ENCODE measurements around the gene WRAP53.
A peak's percentile ranks its signal among the peaks of the same experiment; 100 is the strongest.

The WRAP53 gene

DNA sequence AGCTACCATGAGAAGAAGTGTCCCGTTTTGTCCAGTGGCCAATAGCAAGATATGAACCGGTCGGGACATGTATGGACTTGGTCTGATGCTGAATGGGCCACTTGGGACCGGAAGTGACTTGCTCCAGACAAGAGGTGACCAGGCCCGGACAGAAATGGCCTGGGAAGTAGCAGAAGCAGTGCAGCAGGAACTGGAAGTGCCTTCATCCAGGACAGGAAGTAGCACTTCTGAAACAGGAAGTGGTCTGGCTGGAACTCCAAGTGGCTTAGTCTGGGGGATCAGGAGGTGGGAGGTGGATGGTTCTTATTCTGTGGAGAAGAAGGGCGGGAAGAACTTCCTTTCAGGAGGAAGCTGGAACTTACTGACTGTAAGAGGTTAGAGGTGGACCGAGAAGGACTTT, 22.0 kb downstream of the WRAP53 start:
- no peak for DNase-seq

DNA sequence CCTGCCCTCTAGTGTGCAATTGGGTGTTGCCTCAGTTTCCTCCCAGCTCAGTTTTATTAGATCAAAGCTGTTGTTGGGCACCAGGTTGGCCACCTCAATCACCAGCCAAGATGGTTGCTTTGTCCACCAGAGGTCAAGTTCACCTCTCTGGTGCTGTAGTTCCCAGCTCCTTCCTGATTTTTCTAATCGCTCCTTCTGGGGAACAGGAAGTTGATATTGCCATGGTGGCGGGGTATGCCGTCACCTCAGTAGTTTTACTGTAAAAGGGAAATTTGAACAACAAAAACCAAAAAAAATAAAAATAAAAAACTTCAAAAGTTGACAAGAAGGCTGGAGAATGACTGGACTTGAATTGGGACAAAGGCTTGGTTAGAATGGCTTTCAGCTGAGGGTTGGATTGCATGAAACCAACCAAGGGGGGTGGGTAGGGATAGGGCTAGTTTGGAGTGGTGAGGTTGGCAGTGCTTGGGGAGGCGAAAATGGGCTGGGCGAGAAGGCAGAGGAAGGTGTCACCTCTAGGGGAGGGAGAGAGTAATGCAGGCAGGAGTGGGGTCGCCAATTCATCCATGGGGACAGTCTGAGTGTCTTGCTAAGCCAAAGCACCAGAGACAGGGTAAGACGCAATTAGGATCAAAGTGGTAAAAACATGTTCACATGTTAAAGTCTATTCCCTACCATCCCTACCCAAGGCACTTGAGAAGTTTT, 22.9 kb downstream of the WRAP53 start:
- DNase-seq: no peak

DNA sequence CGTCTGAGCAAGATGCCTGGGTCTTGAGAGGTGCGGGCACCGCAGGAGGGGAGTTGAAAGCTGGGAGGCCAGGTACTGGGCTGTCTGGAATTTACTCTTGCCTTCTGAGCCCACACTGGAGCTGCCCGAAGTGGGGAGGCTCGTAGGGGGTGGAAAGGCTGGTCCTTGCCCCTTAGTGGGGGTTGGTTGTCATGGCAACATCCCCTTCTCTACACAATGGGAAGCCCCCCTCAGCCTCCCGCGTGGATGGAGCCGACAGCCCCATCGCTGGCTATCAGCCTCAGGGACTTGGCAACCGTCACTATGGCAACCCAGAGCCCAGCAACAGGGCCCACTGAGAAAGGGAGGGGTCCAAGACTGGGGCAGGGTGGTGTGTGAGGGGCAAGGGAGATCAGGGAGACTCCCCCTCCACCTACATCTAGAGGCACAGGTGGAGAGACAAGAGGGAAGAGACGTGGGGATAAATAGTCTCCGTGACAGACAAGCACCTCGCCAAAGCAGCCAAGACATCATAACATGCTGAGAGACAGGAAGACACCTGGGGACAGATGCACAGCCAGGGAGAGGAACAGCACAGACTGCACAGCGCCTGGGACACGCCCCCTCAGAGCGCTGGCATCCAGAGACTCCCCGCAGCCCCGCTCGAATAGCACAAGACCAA, 24.0 kb downstream of the WRAP53 start:
- DNase-seq: no peak

DNA sequence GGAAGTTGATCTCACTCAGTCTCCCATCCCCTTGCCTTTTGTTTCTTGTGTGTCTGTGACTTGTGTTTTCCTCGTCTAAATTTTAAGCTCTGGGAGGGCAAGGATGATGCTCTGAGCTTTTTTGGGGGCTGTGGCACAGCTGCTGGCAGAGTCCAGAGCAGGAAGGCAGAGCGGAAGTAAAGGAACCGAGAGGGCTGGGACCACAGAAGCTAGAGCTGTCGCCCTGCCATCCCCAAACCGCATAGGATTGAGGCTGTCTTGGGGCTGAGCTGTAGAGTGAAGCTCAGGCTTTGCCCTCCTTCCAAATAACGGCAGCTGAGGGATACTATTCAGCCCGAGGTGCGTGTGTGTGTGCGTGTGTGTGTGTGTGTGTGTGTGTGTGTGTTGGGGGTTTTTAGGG, 25.5 kb downstream of the WRAP53 start:
- no peak for DNase-seq

DNA sequence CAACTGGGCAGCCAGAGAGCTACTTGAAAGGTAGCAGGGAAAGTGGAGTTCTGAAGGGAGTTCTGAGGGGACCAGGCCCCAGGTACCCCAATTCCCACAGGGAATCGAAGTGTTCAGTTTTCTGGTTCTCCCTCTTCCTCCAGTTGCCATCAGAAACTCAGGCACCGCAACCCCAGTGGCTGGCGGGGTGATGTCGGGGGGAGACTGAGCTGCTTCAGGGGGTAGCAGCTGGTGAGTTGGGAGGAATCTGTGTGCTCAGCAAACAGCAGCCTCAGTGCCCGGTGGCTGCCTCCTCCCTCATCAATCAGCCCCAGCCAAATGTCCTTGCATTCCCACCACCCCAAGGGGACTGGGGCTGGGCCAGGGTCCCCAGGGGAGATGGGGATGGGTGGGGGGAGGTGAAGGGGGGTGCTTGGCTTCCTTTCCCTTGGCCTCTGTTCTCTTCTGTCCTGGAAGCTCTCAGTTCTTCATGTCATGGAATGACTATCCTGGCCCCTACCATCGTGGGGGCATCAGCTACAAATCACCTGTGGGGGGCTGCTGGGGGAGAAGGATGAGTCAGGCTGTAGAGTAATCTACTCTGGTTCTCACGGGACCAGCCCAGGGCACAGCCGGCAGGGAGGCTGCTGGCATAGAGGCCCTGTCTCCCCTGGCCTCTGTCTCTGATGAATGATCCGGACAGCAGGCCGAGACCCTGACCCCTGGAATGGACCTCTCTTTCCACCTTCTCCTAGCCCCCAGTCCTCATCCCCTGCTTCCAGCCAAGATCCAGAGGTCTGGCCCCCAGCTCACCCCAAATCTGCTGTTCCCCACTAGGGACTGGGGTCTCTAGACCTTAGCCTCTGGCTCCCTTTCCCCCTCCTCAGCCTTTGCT, 26.7 kb downstream of the WRAP53 start:
- DNase-seq: no peak

DNA sequence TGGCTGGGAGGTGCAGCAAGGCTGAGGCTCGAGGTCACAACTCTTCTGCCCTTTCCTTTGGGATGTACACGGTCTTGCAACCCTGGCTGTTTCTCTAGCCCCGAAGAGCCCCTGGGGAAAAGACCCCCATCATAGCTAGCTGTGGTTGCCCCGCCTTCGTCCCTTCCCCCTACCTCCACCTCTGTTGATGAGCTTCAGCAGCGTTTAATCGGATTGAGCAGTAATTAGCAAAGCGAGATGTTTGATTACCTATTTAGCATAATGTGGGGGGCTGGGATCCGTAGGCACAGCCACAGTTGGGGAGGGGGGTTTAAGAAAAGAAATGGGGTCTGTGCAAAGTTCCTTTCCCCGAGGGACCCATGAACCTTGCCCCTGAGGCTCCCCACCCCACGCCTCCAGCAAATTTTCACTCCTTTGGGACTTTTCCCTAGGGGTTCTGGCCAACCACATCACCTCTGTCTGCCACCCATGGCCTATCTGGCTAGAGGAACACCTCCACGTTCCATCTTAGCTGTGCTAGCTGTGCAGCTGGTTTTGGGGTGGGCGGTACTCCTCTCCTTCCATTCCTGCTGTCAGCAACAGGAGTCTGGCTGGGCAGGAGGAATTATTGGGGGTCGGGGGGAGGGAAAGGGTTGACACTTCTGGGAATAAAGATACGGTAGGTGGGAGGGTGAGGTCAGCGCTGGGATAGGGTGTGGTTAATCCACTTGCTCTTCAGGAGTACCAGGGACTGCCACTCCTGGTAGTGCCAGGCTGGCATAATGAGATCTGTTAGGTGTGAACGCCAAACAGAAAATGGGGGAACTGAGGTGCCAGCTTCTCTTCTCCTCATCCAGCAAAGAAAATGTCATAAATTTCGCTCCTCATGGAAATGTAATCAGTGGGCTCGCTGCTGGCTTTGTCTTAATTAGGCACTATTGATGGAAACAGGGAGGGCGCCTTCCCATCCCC, 27.9 kb downstream of the WRAP53 start:
- no peak for DNase-seq

DNA sequence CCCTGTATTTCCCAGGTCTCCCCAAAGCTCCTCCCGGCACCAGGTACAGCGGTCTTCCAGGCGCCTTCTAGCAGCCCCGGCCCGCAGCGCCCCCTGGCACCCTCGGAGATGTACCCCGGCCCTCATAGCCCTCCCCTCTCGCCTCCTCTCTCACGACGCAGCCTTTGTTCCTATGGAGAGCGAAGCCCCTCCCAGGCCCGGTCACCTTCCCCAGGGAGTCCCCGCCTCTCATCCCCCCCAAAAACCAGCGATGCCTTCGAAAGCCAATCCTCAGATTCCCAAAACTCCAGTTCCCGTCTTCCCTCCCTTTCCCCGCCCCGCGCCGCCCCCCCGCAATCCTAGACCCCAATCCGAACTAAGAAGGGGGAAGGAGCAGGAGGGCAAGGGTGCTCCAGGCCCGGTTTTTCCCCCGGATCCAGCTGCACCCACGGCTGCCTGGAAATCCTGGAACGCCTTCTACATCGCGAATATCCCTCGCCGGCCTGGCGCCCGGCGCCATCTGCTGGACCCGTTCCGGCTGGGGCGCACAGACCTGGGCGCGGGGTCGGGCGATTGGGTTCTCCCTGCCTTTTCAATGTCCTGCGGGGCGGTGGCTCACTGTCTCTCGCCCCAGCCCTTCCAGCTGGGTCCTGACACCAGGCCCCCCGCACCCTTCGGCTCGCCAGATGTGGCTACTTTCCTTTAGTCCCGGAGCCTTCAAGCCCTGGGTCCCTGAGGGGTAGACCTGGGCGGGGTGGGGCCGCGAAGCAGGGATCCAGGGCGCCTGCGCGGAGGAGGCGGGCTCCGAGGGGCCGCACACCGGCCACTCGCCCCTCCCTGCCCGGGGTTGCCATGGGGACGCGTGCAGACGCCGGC, 28.9 kb downstream of the WRAP53 start, which contains the start of gene DNAH2:
DNAH2 (plus strand) TSS at position 844 of the 855 bp plus-strand sequence. CDS start 1,991 bp downstream, outside the sequence.
- DNase-seq: peak; percentile 96

DNA sequence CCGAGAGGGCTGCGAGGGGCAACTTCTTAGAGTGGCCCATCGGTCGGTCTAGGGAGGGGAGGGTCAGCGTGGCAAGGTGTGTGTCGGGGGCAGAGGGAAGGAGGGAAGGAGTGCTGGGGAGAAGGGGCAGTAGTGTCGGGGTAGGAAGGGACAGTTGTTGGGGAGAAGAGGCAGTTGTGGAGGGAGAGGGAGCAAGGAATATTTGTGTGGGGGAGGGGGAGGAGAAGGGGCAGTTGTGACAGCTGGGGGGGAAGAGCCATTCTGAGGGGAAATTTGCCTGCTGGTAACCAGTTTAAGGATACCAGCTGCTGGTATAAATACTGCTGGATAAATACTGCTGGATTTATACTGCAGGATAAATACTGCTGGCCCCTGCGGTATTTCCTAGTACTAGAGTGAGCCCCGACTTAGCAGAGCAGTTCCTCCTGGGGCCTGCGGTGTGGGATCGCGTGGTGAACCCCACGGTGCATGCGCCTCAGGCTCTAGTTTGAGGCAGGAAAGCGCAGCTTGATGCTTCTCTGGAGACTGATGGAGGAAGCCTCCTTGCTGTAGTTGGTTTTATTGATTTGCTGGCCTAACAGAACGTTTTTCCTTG, 29.6 kb downstream of the WRAP53 start:
- DNase-seq: no peak

DNA sequence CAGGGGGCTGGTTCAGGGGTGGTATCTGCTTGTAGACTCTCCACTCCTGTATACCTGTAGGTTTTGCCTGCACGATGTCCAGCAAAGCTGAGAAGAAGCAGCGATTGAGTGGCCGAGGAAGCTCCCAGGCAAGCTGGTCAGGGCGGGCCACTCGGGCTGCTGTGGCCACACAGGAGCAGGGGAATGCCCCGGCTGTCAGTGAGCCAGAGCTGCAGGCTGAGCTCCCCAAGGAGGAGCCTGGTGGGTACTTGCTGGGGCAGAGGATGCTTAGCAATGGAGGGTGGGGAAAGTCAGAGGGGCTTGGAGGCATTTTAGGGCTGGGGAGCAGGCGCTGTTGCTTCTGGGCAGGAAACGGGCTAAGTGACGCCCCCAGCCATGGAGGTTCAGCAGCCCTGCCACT, 31.4 kb downstream of the WRAP53 start:
- no peak for DNase-seq

DNA sequence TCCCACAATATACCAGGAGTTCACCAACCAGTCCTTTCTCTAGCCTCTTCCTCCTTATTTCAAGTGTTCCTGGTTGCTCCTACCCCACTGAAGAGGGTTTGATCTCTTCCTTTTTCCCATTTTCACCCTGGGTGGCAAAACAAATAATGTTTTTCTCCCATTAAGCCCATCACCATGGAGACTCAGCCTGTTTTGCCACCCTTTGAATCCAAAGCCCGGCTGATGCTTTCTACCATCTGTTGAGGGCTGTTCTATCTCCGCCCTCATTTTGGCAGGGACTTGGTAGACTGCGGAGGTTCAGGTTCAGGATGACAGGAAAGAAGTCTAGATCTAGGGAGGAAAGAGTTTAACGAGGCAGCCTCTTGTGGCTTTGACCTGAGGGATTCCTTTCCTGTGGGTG, 31.8 kb downstream of the WRAP53 start:
- DNase-seq: no peak

DNA sequence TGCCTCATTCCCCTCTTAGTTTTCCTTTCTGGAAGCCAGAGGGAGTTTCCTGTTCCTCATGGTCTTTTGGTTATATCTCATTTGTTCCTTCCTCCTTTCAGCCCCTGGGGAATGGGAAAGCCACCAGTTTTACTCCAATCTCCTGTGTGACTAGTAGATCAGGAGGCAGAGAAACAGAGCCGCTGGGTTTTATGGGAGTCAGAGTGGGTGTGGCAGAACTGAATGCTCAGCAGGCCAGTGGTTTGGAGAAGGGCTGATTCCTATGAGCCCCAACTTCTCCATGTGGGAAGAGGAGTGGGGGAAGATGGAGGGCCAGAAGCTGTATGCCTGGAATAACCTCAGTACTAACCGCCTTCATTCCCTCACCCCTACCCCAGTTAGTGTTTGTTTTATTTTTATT, 33.3 kb downstream of the WRAP53 start:
- no peak for DNase-seq

DNA sequence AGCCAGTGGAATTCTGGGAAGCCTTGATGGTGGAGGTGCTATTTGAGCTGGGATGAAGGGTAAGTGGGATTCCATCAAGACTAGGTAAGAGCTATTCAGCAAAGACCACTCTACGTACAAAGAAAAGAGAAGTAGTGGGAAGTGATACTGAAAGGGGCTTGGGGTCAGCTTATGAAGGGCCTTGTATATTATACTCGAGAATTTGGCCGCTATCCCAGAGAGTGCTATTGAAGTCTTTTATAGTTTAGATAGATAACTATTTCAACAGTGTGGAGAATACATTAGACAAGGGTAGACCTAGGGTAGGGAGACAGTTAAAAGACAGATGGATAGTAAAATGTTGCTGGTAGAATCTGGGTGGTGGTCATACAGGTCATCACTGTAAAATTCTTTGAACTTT, 39.6 kb downstream of the WRAP53 start:
- DNase-seq: no peak

DNA sequence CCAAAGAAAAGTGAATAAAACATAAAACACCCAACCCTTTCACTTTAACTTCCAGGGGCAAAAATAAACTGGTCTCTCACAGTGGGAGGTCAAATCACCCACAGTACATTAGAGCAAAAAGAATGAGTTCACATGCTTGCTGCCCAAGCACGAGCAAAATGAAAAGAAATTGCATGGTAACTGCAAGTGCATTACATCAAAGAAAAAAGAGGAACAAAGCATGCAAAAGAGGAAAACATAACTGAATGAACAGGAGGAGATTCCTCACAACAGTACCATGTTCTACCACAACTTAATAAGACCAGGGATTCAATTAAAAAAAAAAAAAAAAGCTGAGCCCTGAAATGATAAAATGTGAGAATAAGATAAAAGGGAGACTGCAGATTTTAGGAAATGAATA, 41.5 kb downstream of the WRAP53 start:
- no peak for DNase-seq

DNA sequence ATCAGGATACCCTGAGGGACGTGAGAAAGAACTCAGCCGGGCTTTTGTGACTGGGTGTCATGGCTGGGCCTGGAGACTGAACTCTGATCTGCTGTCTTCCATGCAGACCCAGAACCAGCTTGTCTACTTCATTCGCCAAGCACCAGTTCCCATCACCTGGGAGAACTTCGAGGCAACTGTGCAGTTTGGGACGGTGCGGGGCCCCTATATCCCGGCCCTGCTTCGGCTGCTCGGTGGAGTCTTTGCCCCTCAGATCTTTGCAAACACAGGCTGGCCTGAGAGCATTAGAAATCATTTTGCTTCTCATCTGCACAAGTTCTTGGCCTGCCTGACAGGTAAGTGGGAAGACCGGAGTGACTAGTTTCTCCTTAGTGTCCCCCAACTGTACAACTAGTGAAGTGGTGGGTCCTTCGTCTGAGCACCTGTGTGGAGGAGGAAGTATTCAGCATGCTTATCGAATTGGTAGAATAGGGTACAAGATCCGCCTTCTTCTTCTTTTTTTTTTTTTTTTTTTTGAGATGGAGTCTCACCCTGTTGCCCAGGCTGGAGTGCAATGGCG, 44.8 kb downstream of the WRAP53 start:
- no peak for DNase-seq

DNA sequence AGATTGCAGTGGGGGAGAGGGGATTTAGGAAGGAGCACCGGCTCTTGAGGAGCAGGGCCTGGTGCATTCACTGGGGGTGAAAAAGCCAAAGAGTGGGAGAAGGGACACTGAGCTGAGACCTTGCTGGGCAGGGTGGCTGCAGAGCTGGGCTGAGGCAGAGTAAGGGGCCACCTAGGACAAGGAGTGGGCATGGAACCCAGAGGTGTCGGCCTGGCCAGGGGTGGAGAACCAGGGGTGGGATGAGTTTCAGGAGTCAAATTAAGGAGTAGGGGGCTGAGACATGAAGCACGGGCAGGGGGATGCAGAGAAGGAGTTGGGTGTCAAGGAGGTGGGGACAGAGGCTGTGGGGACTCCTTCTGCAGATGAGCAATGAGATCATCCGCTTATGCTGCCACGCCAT, 49.3 kb downstream of the WRAP53 start:
- no peak for DNase-seq

DNA sequence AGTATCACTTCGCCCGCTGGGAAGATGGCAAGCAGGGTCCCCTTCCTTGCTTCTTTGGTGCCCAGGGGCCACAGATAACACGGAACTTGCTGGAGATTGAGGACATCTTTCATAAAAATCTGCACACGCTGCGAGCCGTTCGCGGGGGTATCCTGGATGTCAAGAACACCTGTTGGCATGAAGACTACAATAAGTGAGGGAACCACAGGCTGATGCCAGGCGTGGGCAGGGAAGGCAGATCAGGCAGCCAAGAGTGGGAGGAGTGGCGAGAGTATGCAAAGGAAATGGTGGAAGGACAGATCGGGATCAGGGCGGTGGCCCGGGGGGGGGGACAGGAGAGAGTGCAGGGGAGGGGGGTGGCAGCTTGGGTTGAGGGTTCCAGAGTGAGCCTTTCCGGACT, 51.5 kb downstream of the WRAP53 start:
- no peak for DNase-seq

DNA sequence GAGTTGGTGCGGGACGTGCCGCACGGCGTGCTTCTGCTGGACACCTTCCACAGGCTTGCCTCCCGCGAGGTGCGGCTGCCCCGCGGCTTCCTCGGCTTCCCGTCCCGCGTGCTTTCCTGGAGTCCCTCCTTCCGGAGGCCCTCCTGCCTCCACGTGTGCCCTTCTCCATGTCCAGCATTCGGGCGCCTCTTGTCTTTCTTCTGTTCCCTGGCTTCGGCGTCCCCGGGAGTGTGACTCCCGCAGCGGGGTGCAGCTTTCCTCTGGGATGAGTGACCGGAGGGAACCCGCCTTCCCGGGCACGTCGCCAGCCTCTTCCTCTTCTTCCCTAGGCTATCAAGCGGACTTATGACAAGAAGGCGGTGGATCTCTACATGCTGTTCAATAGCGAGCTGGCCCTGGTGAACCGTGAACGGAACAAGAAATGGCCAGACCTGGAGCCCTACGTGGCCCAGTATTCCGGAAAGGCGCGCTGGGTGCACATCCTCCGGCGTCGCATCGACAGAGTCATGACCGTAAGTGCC, 52.3 kb downstream of the WRAP53 start:
- no peak for DNase-seq

DNA sequence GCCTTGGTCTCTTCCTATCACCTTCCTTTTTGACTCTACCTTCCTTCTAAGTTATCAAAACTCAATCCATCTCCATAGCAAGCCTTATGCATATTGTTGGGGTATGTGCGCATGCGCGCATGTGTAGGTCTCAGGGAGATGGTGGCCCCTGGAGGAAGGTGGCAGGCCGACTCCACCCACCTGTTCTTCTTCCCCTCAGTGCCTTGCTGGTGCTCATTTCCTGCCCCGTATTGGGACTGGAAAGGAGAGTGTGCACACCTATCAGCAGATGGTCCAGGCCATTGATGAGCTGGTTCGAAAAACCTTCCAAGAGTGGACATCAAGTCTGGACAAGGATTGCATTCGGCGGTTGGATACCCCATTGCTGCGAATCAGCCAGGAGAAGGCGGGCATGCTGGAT, 54.5 kb downstream of the WRAP53 start:
- DNase-seq: no peak

DNA sequence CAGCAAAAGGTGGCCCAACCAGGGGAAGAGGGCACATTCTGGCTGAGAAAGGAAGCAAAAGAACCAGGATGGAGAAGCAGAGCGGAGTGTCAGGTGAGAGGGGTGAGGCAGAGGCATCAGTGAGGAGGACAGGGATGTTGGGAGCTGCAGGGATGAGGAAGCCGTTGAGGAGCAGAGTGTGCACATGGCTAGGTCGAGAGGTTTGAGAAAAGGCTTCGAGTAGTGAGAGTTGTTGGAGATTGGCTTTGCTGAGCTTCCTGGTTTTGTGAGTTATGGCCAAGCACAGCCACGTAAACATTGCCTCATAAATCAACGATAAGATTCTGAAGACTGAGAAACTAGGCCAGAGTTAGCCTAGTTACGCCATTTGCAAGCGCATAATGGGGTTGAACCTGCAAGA, 56.1 kb downstream of the WRAP53 start:
- no peak for DNase-seq

DNA sequence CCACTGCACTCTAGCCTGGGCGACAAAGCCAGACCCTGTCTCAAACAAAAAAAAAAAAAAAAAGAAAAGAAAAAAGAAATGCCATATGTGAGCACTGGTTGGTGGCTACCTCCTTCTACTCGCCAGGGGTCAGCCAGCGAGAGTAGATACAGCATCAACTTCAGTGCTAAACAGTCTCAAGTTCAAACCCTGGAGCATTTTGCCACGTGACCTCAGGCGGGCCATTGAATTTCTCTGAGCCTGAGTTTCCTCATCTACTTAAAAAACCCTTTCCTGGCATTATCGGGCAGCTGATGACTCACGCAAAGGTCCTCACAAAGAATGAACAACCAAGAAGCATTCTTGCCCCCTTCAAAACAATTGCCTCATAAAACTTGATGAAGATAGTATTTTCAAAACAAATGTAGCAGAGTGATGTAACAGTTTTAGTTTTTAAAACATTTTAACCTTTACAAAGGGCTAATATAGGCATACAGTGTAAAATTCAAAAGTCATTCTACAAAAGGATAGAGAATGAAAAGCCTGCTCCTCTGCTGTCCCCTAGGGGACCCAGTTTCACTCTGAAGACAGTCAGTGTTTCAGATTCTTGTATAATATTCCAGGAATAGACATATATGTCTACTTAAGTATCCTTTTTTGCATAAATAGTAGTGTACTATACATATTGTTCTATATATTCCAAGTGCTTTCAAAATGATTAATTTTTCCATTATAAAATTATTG, 57.6 kb downstream of the WRAP53 start:
- DNase-seq: peak; percentile 75
